Ishikawa (cell line): ENCODE data around the gene ABCF2.

Source experiments
- CEBPB ChIP-seq: IDR thresholded peaks from 2 replicates; pipeline ENCODE4 v1.6.1; 2012
- RAD21 ChIP-seq: IDR thresholded peaks from 2 replicates; pipeline ENCODE4 v1.6.1; 2012; ENCODE audit warnings: low read depth
- TAF1 ChIP-seq: IDR thresholded peaks from 2 replicates; pipeline ENCODE4 v1.6.1; 2012; ENCODE audit warnings: low read depth, mild to moderate bottlenecking
- YY1 ChIP-seq: IDR thresholded peaks from 2 replicates; pipeline ENCODE4 v1.6.1; 2012; ENCODE audit warnings: low read depth
- TF ChIP-seq, protein P1 (sequence below): IDR thresholded peaks from 2 replicates; pipeline ENCODE4 v1.6.1; 2012
- TF ChIP-seq, protein P2 (sequence below): IDR thresholded peaks from 2 replicates; pipeline ENCODE4 v1.6.1; 2012
- TF ChIP-seq, protein P3 (sequence below): IDR thresholded peaks from 2 replicates; pipeline ENCODE4 v1.6.1; 2012; ENCODE audit warnings: low read depth, mild to moderate bottlenecking

GRCh38 chr7:151168787-151169162, 58.2 kb downstream of the ABCF2 start:
- no peak for TF ChIP-seq YY1
- TF ChIP-seq, protein P1, sequence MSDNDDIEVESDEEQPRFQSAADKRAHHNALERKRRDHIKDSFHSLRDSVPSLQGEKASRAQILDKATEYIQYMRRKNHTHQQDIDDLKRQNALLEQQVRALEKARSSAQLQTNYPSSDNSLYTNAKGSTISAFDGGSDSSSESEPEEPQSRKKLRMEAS, result no peak
- no peak for TF ChIP-seq TAF1
- TF ChIP-seq, protein P2, sequence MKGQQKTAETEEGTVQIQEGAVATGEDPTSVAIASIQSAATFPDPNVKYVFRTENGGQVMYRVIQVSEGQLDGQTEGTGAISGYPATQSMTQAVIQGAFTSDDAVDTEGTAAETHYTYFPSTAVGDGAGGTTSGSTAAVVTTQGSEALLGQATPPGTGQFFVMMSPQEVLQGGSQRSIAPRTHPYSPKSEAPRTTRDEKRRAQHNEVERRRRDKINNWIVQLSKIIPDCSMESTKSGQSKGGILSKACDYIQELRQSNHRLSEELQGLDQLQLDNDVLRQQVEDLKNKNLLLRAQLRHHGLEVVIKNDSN, result no peak
- TF ChIP-seq, protein P3, sequence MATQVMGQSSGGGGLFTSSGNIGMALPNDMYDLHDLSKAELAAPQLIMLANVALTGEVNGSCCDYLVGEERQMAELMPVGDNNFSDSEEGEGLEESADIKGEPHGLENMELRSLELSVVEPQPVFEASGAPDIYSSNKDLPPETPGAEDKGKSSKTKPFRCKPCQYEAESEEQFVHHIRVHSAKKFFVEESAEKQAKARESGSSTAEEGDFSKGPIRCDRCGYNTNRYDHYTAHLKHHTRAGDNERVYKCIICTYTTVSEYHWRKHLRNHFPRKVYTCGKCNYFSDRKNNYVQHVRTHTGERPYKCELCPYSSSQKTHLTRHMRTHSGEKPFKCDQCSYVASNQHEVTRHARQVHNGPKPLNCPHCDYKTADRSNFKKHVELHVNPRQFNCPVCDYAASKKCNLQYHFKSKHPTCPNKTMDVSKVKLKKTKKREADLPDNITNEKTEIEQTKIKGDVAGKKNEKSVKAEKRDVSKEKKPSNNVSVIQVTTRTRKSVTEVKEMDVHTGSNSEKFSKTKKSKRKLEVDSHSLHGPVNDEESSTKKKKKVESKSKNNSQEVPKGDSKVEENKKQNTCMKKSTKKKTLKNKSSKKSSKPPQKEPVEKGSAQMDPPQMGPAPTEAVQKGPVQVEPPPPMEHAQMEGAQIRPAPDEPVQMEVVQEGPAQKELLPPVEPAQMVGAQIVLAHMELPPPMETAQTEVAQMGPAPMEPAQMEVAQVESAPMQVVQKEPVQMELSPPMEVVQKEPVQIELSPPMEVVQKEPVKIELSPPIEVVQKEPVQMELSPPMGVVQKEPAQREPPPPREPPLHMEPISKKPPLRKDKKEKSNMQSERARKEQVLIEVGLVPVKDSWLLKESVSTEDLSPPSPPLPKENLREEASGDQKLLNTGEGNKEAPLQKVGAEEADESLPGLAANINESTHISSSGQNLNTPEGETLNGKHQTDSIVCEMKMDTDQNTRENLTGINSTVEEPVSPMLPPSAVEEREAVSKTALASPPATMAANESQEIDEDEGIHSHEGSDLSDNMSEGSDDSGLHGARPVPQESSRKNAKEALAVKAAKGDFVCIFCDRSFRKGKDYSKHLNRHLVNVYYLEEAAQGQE, result no peak
- no peak for TF ChIP-seq RAD21
- TF ChIP-seq CEBPB, result no peak
